NCI-H774 (cell line): Measurements from ENCODE around the gene HSD3B2.
"Not testable (repeated sequence)": the region's sequence is repeated elsewhere in the genome, so short reads cannot be mapped to it uniquely, and the experiment has no call there.

Source experiments
- DNase-seq: peaks from one replicate; lab custom pipeline; 2025; lab: John Stamatoyannopoulos, UW

Gene HSD3B2

GRCh38 chr1:119414950-119415349 is at the start of gene HSD3B2:
TSS of gene HSD3B2 (plus strand) at chr1:119415150. CDS start at chr1:119415420, 270 bp downstream.
- DNase-seq: no peak

- no peak for DNase-seq
Observed at GRCh38 chr1:119366424-119366823, 48.5 kb upstream of the HSD3B2 start.

GRCh38 chr1:119367432-119368124 is 47.4 kb upstream of the HSD3B2 start:
- no peak for DNase-seq

GRCh38 chr1:119368554-119368953 is 46.4 kb upstream of the HSD3B2 start, which contains the start of gene HAO2:
TSS of gene HAO2 (plus strand) at chr1:119368785. CDS start at chr1:119381086, 12,301 bp downstream.
- no peak for DNase-seq

- no peak for DNase-seq
Observed at GRCh38 chr1:119370748-119371147, 44.2 kb upstream of the HSD3B2 start.

GRCh38 chr1:119371815-119372214 is 43.1 kb upstream of the HSD3B2 start:
- DNase-seq: no peak

GRCh38 chr1:119372503-119373086 is 42.4 kb upstream of the HSD3B2 start:
- no peak for DNase-seq

GRCh38 chr1:119373465-119373864 is 41.5 kb upstream of the HSD3B2 start:
- no peak for DNase-seq

GRCh38 chr1:119374208-119374874 is 40.6 kb upstream of the HSD3B2 start:
- DNase-seq: no peak

- DNase-seq: no peak
Observed at GRCh38 chr1:119375366-119375765, 39.6 kb upstream of the HSD3B2 start.

- no peak for DNase-seq
Observed at GRCh38 chr1:119376594-119376993, 38.4 kb upstream of the HSD3B2 start.

- not testable (repeated sequence) for DNase-seq
Observed at GRCh38 chr1:119377594-119377993, 37.4 kb upstream of the HSD3B2 start.

GRCh38 chr1:119379117-119379516 is 35.8 kb upstream of the HSD3B2 start:
- no peak for DNase-seq

GRCh38 chr1:119380304-119380703 is 34.6 kb upstream of the HSD3B2 start:
- no peak for DNase-seq

GRCh38 chr1:119380983-119381662 is 33.8 kb upstream of the HSD3B2 start:
- no peak for DNase-seq

- no peak for DNase-seq
Observed at GRCh38 chr1:119384591-119384990, 30.4 kb upstream of the HSD3B2 start.

- no peak for DNase-seq
Observed at GRCh38 chr1:119385650-119386049, 29.3 kb upstream of the HSD3B2 start.

- DNase-seq: no peak
Observed at GRCh38 chr1:119387858-119388257, 27.1 kb upstream of the HSD3B2 start.

- no peak for DNase-seq
Observed at GRCh38 chr1:119388450-119388849, 26.5 kb upstream of the HSD3B2 start.

- DNase-seq: no peak
Observed at GRCh38 chr1:119390526-119390925, 24.4 kb upstream of the HSD3B2 start.

- DNase-seq: no peak
Observed at GRCh38 chr1:119391749-119392148, 23.2 kb upstream of the HSD3B2 start.

- DNase-seq: no peak
Observed at GRCh38 chr1:119394085-119394484, 20.9 kb upstream of the HSD3B2 start.

GRCh38 chr1:119396982-119397381 is 18.0 kb upstream of the HSD3B2 start:
- no peak for DNase-seq
